SU-DHL-6 (cell line): ENCODE data around the gene SELENOO.

Source experiments
- CTCF ChIP-seq: fragments of 200-600 bp; sonication (generic); IDR thresholded peaks from one replicate; pipeline ENCODE4 v1.5.1; 2017; ENCODE audit warnings: antibody characterized with exemption, mild to moderate bottlenecking, low read length, moderate library complexity; ENCODE audit not compliant: insufficient read depth, poor library complexity, severe bottlenecking
- EZH2phosphoT487 ChIP-seq: fragments of 200-600 bp; sonication (generic), shearing (Covaris generic); conservative IDR thresholded peaks from 2 replicates; pipeline ENCODE4 v1.6.1; 2018; ENCODE audit warnings: mild to moderate bottlenecking, antibody characterized with exemption, low read length, moderate library complexity, mixed read lengths

GRCh38 chr22:50167689-50168489, 32.9 kb upstream of the SELENOO start:
- TF ChIP-seq CTCF (no peak), EZH2phosphoT487 (no peak)
